Thyroid gland (tissue), 4 donors: Measurements from ENCODE around the gene IQCE. TPM values are rescaled to one million over a fixed set of nuclear protein-coding genes. Genes with fewer than 3 reads are reported as not detected.

Experiments
- DNase-seq, 2 donors: peaks; one replicate each; pipeline ENCODE4 v3.0.0-alpha.2; 2019
- H3K27ac ChIP-seq, 3 donors: fragments of 200-600 bp; sonication (generic); 1 replicate in 2 of 3; 2 replicates in 1 of 3; pipeline ENCODE4 v1.5.1; 2016 to 2019; ENCODE audit warnings: mild to moderate bottlenecking in 1 of 3, moderate library complexity in 1 of 3
- H3K27me3 ChIP-seq: fragments of 200-600 bp; sonication (generic); one replicate; pipeline ENCODE4 v1.5.1; 2019
- H3K36me3 ChIP-seq, 2 donors: fragments of 200-600 bp; sonication (generic); one replicate each; pipeline ENCODE4 v1.5.1; 2016 to 2019
- H3K4me1 ChIP-seq, 2 donors: fragments of 200-600 bp; sonication (generic); one replicate each; pipeline ENCODE4 v1.5.1; 2017 to 2019
- H3K4me3 ChIP-seq, 3 donors: fragments of 200-600 bp; sonication (generic); replicated peaks in 1 of 3; 1 replicate in 2 of 3; 2 replicates in 1 of 3; pipeline ENCODE4 v1.5.1; 2016; ENCODE audit warnings: mild to moderate bottlenecking in 1 of 3
- H3K9me3 ChIP-seq: fragments of 200-600 bp; sonication (generic); one replicate; pipeline ENCODE4 v1.5.1; 2017
- CTCF ChIP-seq, 6 experiments: fragments of 200-600 bp in 3 of 6; fragments of 450-650 bp in 3 of 6; sonication (generic) in 3 of 6; IDR thresholded peaks; one replicate each; pipeline ENCODE4 v1.5.1; 2016 to 2019; ENCODE audit warnings: antibody characterized with exemption in 6 of 6, mild to moderate bottlenecking in 2 of 6, inconsistent platforms in 1 of 6, moderate library complexity in 1 of 6
- POLR2A ChIP-seq, 2 donors: fragments of 450-650 bp; IDR thresholded peaks; one replicate each; pipeline ENCODE4 v1.6.1; 2017; ENCODE audit warnings: antibody characterized with exemption in 2 of 2, mild to moderate bottlenecking in 2 of 2, moderate library complexity in 1 of 2
- WGBS, 2 donors: methylation state at CpG; one replicate each; pipeline ENCODE4 v1.1.5; 2017; 5-methylcytosine and 5-hydroxymethylcytosine counted together
- intact Hi-C: fragments of 100-400 bp; cut with DNase I; formaldehyde crosslinking; loops from one replicate; pipeline ENCODE4 v1.15.1; 2023
- total RNA-seq, 4 donors: library from RNA; depleted of rRNA; stranded (reverse); fragments of >200 nt; gene quantifications; one replicate each; pipeline ENCODE4 v1.2.3, GENCODE V29; 2016

The IQCE gene
- total RNA-seq, 4 donors from 2014 or later, result 16.0 to 40.2 (median 37.2) TPM

- peaks cover 38 to 43% of the 10 kb centered on the region in 2 donors for H3K36me3 ChIP-seq
- no peaks in the 10 kb centered on the region for H3K9me3 ChIP-seq
- no peak overlapping the region for H3K4me3 ChIP-seq
- intact Hi-C loops, result no loop called here
- H3K4me1 ChIP-seq, result no peaks in the 10 kb centered on the region
- no peaks in the 10 kb centered on the region for H3K27me3 ChIP-seq
- DNase-seq, result no peak
- TF ChIP-seq CTCF (IDR thresholded peaks at IDR 0.05), result no peak
- TF ChIP-seq POLR2A (IDR thresholded peaks at IDR 0.05), result no peak
- WGBS, 2 donors, result 95% methylated on average over 10 to 15 of the region's 19 CpGs
- no peak overlapping the region for H3K27ac ChIP-seq
These were observed 18.1 kb upstream of the IQCE start for GRCh38 chr7:2540641-2541051.

GRCh38 chr7:2541291-2542010 lies 17.3 kb upstream of the IQCE start:
- Histone ChIP-seq H3K27me3 (no peaks in the 10 kb centered on the region), H3K36me3 (peaks cover 44 to 50% of the 10 kb centered on the region in 2 donors), H3K9me3 (no peaks in the 10 kb centered on the region), H3K4me3 (no peak overlapping the region), H3K27ac (no peak overlapping the region), H3K4me1 (no peaks in the 10 kb centered on the region)
- 93 to 97% methylated on average over 19 to 28 of the region's 40 CpGs for WGBS, 2 donors
- TF ChIP-seq POLR2A (IDR thresholded peaks at IDR 0.05), result no peak
- TF ChIP-seq CTCF (IDR thresholded peaks at IDR 0.05), result no peak
- DNase-seq, result no peak
- intact Hi-C loops, result no loop called here

GRCh38 chr7:2542011-2542915 lies 16.5 kb upstream of the IQCE start:
- Histone ChIP-seq H3K27me3 (no peaks in the 10 kb centered on the region), H3K4me1 (no peaks in the 10 kb centered on the region), H3K4me3 (no peak overlapping the region), H3K27ac (no peak overlapping the region), H3K36me3 (peaks cover 51 to 56% of the 10 kb centered on the region in 2 donors), H3K9me3 (no peaks in the 10 kb centered on the region)
- DNase-seq, result no peak
- WGBS, 2 donors, result 88 to 92% methylated on average over 19 to 23 of the region's 25 CpGs
- intact Hi-C loops, result no loop called here
- no peak for TF ChIP-seq CTCF (IDR thresholded peaks at IDR 0.05)
- TF ChIP-seq POLR2A (IDR thresholded peaks at IDR 0.05), result no peak

- no peak overlapping the region for H3K4me3 ChIP-seq
- no peaks in the 10 kb centered on the region for H3K27me3 ChIP-seq
- TF ChIP-seq POLR2A (IDR thresholded peaks at IDR 0.05) (no peak), CTCF (IDR thresholded peaks at IDR 0.05) (no peak)
- H3K27ac ChIP-seq, result no peak overlapping the region
- no peaks in the 10 kb centered on the region for H3K4me1 ChIP-seq
- intact Hi-C loops, result no loop called here
- DNase-seq, result no peak
- WGBS, 2 donors, result 93 to 95% methylated on average over 45 to 51 of the region's 53 CpGs
- peaks cover 54 to 56% of the 10 kb centered on the region in 2 donors for H3K36me3 ChIP-seq
- H3K9me3 ChIP-seq, result no peaks in the 10 kb centered on the region
These were observed 15.6 kb upstream of the IQCE start for GRCh38 chr7:2542916-2543871.
